ENCODE data around the gene ZNF106. TPM values are rescaled to one million over a fixed set of nuclear protein-coding genes. Genes with fewer than 3 reads are reported as not detected.

The ZNF106 gene
- total RNA-seq, 1 donor from 2014 or later: 38.1 TPM

DNA sequence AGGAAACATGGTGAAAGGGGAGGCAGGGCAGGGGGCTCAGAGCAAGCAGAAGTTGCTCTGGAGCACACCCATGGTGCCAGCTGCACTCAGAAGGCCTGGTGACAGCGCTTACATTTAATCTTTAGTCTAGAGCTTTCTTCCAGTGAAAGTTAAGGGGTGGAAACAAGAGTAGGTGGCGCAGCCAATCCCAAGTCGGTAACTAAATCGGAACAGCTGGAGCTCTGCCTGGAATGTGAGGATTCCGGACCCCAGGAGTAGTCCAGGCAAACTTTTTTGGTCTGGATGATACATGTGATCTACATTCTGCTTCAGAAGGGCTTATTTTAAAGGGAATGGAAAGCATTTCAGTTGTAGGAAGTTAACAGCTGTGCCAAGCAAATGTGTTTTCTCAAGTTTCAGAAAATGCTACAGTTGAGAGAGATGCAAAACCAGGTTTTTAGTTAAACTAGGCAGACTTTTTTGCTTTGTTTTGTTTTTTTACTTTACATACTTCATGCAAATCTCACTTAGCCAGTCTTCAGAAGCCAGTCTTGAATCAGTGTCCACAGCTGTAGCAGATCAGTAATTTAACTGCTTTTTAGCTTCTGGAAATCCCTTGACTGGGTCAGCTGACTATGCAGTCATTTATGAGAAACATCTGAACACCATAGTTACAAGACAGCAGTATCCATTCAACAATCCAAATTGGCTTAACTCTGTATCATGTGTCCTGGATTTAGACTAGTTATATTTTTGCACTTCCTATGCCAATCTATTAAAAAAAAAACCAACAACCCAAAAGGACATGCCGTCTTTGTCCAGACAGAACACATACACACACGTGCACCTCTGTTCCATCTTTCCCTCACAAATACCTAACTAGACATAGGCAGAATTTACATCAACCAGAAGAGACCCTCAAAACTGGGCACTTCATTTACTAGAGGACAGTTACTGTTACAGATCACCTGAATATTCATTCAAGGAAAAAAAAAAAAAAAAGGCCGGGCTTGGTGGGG lies 33.2 kb downstream of the ZNF106 start:
- Histone ChIP-seq H3K27ac (peak overlapping the region; percentile 83), H3K4me3 (peak overlapping the region; percentile 17 to 27), H3K9me3 (no peaks in the 10 kb centered on the region), H3K4me1 (peaks cover 25% of the 10 kb centered on the region), H3K27me3 (no peaks in the 10 kb centered on the region), H3K36me3 (no peaks in the 10 kb centered on the region)
- intact Hi-C loops (cut with DNase I): no loop called here
- peak in 1 of 2 donors; percentile 90 for DNase-seq (ENCODE audit: extremely low spot score in 2 of 2)
- TF ChIP-seq CTCF (IDR thresholded peaks at IDR 0.05) (no peak), POLR2AphosphoS5 (IDR thresholded peaks at IDR 0.05; ENCODE audit: insufficient read depth in 1 of 2, low read depth in 1 of 2) (peak; percentile 66 to 71)

- DNase-seq (ENCODE audit: extremely low spot score in 2 of 2): no peak
- Histone ChIP-seq H3K27ac (peak overlapping the region; percentile 83), H3K27me3 (no peaks in the 10 kb centered on the region), H3K4me1 (peaks cover 25% of the 10 kb centered on the region), H3K4me3 (peak overlapping the region; percentile 17 to 27), H3K9me3 (no peaks in the 10 kb centered on the region), H3K36me3 (peaks cover 0 to 4% of the 10 kb centered on the region in 2 donors)
- intact Hi-C loops (cut with DNase I): no loop called here
- TF ChIP-seq POLR2AphosphoS5 (IDR thresholded peaks at IDR 0.05; ENCODE audit: insufficient read depth in 1 of 2, low read depth in 1 of 2) (no peak), CTCF (IDR thresholded peaks at IDR 0.05) (no peak), POLR2A (IDR thresholded peaks at IDR 0.05) (no peak)
Observed at GRCh38 chr15:42456971-42457370, 34.0 kb downstream of the ZNF106 start.

GRCh38 chr15:42456531-42456930 lies 34.4 kb downstream of the ZNF106 start:
- H3K27me3 ChIP-seq: no peaks in the 10 kb centered on the region
- TF ChIP-seq CTCF (IDR thresholded peaks at IDR 0.05): no peak
- TF ChIP-seq POLR2A (IDR thresholded peaks at IDR 0.05): no peak
- no peak for TF ChIP-seq POLR2AphosphoS5 (IDR thresholded peaks at IDR 0.05; ENCODE audit: insufficient read depth in 1 of 2, low read depth in 1 of 2)
- peak overlapping the region; percentile 17 to 27 for H3K4me3 ChIP-seq
- DNase-seq (ENCODE audit: extremely low spot score in 2 of 2): no peak
- no peaks in the 10 kb centered on the region for H3K9me3 ChIP-seq
- peak overlapping the region; percentile 83 for H3K27ac ChIP-seq
- H3K36me3 ChIP-seq: peaks cover 0 to 8% of the 10 kb centered on the region in 2 donors
- intact Hi-C loops (cut with DNase I): no loop called here
- peaks cover 25% of the 10 kb centered on the region for H3K4me1 ChIP-seq

- no peaks in the 10 kb centered on the region for H3K9me3 ChIP-seq
- peaks cover 0 to 19% of the 10 kb centered on the region in 2 donors for H3K36me3 ChIP-seq
- H3K4me1 ChIP-seq: peaks cover 32% of the 10 kb centered on the region
- H3K4me3 ChIP-seq: no peak overlapping the region
- H3K27me3 ChIP-seq: no peaks in the 10 kb centered on the region
- no peak for DNase-seq (ENCODE audit: extremely low spot score in 2 of 2)
- no peak overlapping the region for H3K27ac ChIP-seq
- intact Hi-C loops (cut with DNase I): no loop called here
- no peak for TF ChIP-seq POLR2A (IDR thresholded peaks at IDR 0.05)
- TF ChIP-seq POLR2AphosphoS5 (IDR thresholded peaks at IDR 0.05; ENCODE audit: insufficient read depth in 1 of 2, low read depth in 1 of 2): no peak
- TF ChIP-seq CTCF (IDR thresholded peaks at IDR 0.05): no peak
Observed at GRCh38 chr15:42453826-42454225, 37.1 kb downstream of the ZNF106 start.

DNA sequence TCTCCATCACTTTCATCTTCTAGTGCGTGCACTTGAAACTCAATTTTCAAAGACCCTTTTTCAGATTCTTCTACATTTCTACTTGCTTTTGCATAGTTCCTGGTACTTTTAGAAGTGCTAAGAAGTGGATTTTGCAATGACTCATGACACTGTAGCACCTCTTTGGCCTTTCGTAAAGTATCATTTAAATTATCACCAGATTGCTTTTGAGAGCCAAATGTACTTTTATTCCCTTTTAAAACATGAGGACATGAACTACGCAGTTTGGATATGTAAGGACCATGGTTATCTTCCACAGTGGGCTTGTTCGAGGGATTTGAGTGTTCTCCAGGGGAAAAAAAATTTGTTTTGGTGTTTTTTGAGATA lies 40.5 kb downstream of the ZNF106 start:
- no peak for DNase-seq (ENCODE audit: extremely low spot score in 2 of 2)
- H3K27ac ChIP-seq: no peak overlapping the region
- H3K4me1 ChIP-seq: peaks cover 18% of the 10 kb centered on the region
- H3K27me3 ChIP-seq: no peaks in the 10 kb centered on the region
- H3K9me3 ChIP-seq: no peaks in the 10 kb centered on the region
- H3K36me3 ChIP-seq: peaks cover 0 to 46% of the 10 kb centered on the region in 2 donors
- no peak overlapping the region for H3K4me3 ChIP-seq
- no peak for TF ChIP-seq POLR2A (IDR thresholded peaks at IDR 0.05)
- TF ChIP-seq POLR2AphosphoS5 (IDR thresholded peaks at IDR 0.05; ENCODE audit: insufficient read depth in 1 of 2, low read depth in 1 of 2): no peak
- TF ChIP-seq CTCF (IDR thresholded peaks at IDR 0.05): no peak
- intact Hi-C loops (cut with DNase I): no loop called here

All from vagina (tissue), 2 donors.